Peyer's patch (tissue), 4 donors: ENCODE results near the gene ZNF808.

Experiments used
- POLR2A ChIP-seq, 2 donors: fragments of 450-650 bp; IDR thresholded peaks; one replicate each; pipeline ENCODE4 v1.5.1; 2017; ENCODE audit warnings: antibody characterized with exemption in 2 of 2, mild to moderate bottlenecking in 2 of 2, moderate library complexity in 2 of 2
- TF ChIP-seq, protein P1 (sequence below), 6 experiments: fragments of 450-650 bp in 4 of 6; fragments of 200-600 bp in 2 of 6; sonication (generic) in 1 of 6; IDR thresholded peaks; one replicate each; pipeline ENCODE4 v1.5.1; 2017 to 2019; ENCODE audit warnings: antibody characterized with exemption in 6 of 6, mild to moderate bottlenecking in 3 of 6, moderate library complexity in 1 of 6

DNA sequence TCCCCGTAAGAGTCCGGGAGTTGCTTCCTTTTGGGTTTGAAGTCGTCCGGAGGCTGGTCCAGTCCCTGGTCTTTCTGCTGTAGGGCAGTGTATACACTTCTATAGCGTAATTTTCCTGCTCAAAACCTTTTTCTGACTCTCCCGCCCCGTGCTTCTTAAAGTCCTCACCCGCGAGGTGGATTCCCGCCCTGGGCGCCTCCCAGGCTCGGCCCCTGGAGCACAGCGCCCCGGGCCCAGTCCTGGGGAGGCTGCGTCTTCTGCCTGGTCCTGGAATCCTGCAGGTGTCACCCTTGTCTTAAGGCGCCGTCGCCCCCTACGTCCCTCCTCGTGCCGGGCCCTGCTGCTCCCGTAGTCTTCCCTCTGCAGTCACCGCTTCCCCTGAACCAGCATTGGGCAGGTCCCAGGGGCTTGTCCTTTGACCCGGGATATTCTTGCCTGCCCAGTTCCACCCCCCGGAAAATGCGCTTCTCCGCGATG, 34.4 kb upstream of the ZNF808 start:
- TF ChIP-seq, protein P1, sequence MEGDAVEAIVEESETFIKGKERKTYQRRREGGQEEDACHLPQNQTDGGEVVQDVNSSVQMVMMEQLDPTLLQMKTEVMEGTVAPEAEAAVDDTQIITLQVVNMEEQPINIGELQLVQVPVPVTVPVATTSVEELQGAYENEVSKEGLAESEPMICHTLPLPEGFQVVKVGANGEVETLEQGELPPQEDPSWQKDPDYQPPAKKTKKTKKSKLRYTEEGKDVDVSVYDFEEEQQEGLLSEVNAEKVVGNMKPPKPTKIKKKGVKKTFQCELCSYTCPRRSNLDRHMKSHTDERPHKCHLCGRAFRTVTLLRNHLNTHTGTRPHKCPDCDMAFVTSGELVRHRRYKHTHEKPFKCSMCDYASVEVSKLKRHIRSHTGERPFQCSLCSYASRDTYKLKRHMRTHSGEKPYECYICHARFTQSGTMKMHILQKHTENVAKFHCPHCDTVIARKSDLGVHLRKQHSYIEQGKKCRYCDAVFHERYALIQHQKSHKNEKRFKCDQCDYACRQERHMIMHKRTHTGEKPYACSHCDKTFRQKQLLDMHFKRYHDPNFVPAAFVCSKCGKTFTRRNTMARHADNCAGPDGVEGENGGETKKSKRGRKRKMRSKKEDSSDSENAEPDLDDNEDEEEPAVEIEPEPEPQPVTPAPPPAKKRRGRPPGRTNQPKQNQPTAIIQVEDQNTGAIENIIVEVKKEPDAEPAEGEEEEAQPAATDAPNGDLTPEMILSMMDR (IDR thresholded peaks at IDR 0.05): no peak
- TF ChIP-seq POLR2A (IDR thresholded peaks at IDR 0.05): no peak
